Measurements from ENCODE around the gene TRPC4AP. TPM values are rescaled to one million over a fixed set of nuclear protein-coding genes. Genes with fewer than 3 reads are reported as not detected.

Gene TRPC4AP
- polyA plus RNA-seq, 1 donor from 2014 or later, result 53.4 TPM

- Mint-ChIP-seq H3K9me3 (no peaks in the 10 kb centered on the region), H3K4me1 (peaks cover 0 to 1% (median 0%) of the 10 kb centered on the region in 3 donors), H3K27me3 (peaks cover 16% of the 10 kb centered on the region), H3K36me3 (peaks cover 3% of the 10 kb centered on the region), H3K4me3 (no peak overlapping the region), H3K27ac (no peak overlapping the region)
These were observed 115.1 kb downstream of the TRPC4AP start for GRCh38 chr20:34977365-34978091.

DNA sequence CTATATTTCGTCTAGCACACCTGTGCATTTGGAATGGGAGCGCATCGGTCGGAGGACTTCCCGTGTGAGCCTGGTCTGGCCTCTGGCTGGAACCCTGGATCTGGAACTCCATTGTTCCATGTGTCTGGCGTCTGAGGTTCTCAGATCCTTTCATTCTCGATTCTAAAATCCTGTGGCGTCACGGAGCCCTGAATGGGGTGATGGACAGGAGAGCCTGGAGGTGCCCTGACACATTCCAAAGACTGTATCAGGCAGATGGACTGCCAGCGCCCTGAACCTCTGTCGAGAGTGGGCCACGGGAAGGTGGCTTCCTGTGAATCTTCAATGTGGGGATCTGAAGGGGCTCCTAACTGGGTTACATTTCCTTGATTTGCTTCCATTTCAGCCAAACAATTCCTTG is 116.3 kb downstream of the TRPC4AP start:
- Mint-ChIP-seq H3K4me3 (no peak overlapping the region), H3K27ac (no peak overlapping the region), H3K4me1 (no peaks in the 10 kb centered on the region), H3K36me3 (peaks cover 3% of the 10 kb centered on the region), H3K9me3 (no peaks in the 10 kb centered on the region), H3K27me3 (peaks cover 12% of the 10 kb centered on the region)

DNA sequence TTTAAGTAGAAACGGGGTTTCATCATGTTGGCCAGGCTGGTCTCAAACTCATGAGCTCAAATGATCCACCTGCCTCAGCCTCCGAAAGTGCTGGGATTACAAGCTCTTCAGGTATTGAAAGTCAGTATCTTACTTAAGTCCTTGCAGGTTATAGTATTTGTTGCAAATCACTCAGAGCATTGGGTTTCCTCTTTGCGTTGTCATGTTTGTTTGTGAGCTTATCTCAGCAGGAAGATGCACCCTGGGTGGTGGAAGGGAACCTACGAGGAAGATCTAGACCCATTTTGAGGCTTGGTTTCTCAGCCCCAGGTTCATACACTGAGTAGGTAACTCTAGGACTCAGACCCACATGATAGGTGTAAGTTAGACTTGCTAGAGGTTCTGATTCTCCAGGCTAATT is 118.4 kb downstream of the TRPC4AP start:
- no peaks in the 10 kb centered on the region for H3K4me1 Mint-ChIP-seq
- peaks cover 3% of the 10 kb centered on the region for H3K36me3 Mint-ChIP-seq
- no peak overlapping the region for H3K4me3 Mint-ChIP-seq
- H3K9me3 Mint-ChIP-seq, result no peaks in the 10 kb centered on the region
- H3K27ac Mint-ChIP-seq, result no peak overlapping the region
- peaks cover 8% of the 10 kb centered on the region for H3K27me3 Mint-ChIP-seq

GRCh38 chr20:34971561-34972235 is 120.9 kb downstream of the TRPC4AP start:
- Mint-ChIP-seq H3K9me3 (no peaks in the 10 kb centered on the region), H3K36me3 (no peaks in the 10 kb centered on the region), H3K27ac (peak overlapping the region in 1 of 3 donors; percentile 85), H3K4me1 (no peaks in the 10 kb centered on the region), H3K27me3 (peaks cover 8% of the 10 kb centered on the region), H3K4me3 (no peak overlapping the region)

- Mint-ChIP-seq H3K4me1 (no peaks in the 10 kb centered on the region), H3K27ac (no peak overlapping the region), H3K27me3 (peaks cover 5% of the 10 kb centered on the region), H3K36me3 (no peaks in the 10 kb centered on the region), H3K4me3 (no peak overlapping the region), H3K9me3 (no peaks in the 10 kb centered on the region)
These were observed 121.6 kb downstream of the TRPC4AP start for GRCh38 chr20:34970846-34971560.

DNA sequence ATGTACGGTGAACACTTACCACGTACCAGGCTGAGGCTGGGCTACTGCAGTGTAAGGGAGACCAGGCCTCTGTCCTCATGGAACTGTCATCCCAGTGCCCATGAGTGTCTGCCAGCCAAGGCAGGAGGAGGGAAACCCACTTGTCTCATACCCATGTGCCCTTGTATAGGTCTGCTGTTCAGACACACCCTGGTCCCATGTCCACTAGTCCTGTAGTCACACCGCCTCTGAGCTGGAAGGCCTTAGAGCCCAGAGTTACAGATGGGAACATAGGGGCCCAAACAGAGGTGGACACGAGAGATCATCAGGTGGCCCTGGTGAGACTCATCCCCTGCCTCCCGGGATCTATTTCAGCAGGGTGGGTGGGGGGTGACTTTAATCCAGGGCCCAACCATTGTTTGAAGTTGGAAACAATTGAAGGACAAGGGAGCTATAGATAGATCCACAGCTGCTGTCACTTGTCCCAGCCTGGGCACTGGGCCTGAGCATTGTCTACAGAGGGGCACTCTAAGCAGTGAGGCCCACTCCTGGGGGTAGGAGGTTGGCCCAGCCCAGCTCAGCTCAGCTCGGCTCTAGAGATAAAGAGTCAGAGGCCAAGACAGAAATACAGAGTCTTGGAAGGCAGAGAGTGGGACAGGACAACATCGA is 122.3 kb downstream of the TRPC4AP start:
- no peaks in the 10 kb centered on the region for H3K4me1 Mint-ChIP-seq
- H3K4me3 Mint-ChIP-seq, result no peak overlapping the region
- H3K27me3 Mint-ChIP-seq, result peaks cover 2% of the 10 kb centered on the region
- no peaks in the 10 kb centered on the region for H3K36me3 Mint-ChIP-seq
- no peaks in the 10 kb centered on the region for H3K9me3 Mint-ChIP-seq
- H3K27ac Mint-ChIP-seq, result no peak overlapping the region

GRCh38 chr20:34968042-34968775 is 124.4 kb downstream of the TRPC4AP start:
- no peaks in the 10 kb centered on the region for H3K4me1 Mint-ChIP-seq

GRCh38 chr20:34967421-34967820 is 125.2 kb downstream of the TRPC4AP start:
- H3K4me3 Mint-ChIP-seq, result no peak overlapping the region
- H3K4me1 Mint-ChIP-seq, result no peaks in the 10 kb centered on the region
- no peaks in the 10 kb centered on the region for H3K36me3 Mint-ChIP-seq
- H3K27ac Mint-ChIP-seq, result peak overlapping the region in 1 of 3 donors; percentile 53
- H3K9me3 Mint-ChIP-seq, result no peaks in the 10 kb centered on the region
- peaks cover 2% of the 10 kb centered on the region for H3K27me3 Mint-ChIP-seq

More at GRCh38 chr20:34968042-34968775, 124.4 kb downstream of the TRPC4AP start:
- H3K36me3 Mint-ChIP-seq, result no peaks in the 10 kb centered on the region
- H3K27ac Mint-ChIP-seq, result peak overlapping the region in 1 of 3 donors; percentile 53
- peaks cover 2% of the 10 kb centered on the region for H3K27me3 Mint-ChIP-seq
- H3K9me3 Mint-ChIP-seq, result no peaks in the 10 kb centered on the region
- H3K4me3 Mint-ChIP-seq, result no peak overlapping the region

GRCh38 chr20:34965051-34965450 is 127.6 kb downstream of the TRPC4AP start:
- Mint-ChIP-seq H3K4me1 (peaks cover 0 to 5% (median 2%) of the 10 kb centered on the region in 3 donors), H3K36me3 (no peaks in the 10 kb centered on the region), H3K4me3 (no peak overlapping the region), H3K9me3 (no peaks in the 10 kb centered on the region), H3K27me3 (peaks cover 2% of the 10 kb centered on the region), H3K27ac (no peak overlapping the region)

DNA sequence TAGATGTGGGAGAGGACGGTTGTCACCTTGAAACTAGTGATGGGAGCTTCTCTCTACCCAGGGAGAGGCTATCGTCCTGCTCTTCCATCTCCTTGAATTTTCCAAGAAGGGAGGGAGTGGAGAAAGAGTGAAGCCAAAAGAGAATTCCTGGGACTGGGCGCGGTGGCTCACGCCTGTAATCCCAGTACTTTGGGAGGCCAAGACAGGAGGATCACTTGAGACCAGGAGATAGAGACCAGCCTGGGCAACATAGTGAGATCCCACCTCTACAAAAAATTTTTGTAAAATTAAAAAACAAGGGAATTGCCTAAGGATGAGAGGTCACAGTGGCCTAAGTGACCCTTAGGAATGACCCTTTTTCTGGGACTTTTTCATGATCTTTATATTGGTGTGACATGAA is 128.1 kb downstream of the TRPC4AP start:
- peaks cover 2% of the 10 kb centered on the region for H3K27me3 Mint-ChIP-seq
- no peak overlapping the region for H3K27ac Mint-ChIP-seq
- H3K36me3 Mint-ChIP-seq, result no peaks in the 10 kb centered on the region
- H3K4me3 Mint-ChIP-seq, result no peak overlapping the region
- no peaks in the 10 kb centered on the region for H3K9me3 Mint-ChIP-seq
- H3K4me1 Mint-ChIP-seq, result peaks cover 0 to 5% (median 2%) of the 10 kb centered on the region in 3 donors

DNA sequence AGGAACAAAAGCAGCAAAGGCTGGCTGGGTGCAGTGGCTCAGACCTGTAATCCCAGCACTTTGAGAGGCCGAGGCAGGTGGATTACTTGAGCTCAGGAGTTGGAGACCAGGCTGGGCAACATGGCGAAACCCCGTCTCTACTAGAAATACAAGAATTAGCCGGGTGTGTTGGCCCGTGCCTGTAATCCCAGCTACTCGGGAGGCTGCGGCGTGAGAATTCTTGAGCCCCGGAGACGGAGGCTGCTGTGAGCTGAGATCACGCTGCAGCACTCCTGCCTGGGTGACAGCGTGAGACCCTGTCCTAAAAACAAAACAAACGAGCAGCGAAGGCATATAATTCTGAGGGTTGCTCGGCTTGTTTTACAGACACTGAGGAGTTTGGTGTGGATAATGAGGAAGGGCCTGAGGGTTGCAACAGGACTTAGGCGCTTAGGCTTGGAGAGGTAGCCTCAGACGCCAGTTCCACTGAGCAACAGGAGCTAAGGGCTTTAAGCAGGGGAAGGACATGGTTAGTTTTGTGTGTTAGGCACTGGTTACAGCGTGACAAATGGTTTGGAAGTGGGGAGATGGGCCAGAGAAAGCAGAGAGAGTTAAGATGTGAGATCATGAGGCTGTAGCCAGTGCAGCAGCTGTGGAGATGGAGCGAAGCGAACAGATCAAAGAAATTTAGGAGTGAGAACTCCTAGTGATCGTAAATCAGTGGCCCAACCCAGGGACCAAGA is 135.7 kb downstream of the TRPC4AP start:
- H3K27me3 Mint-ChIP-seq, result no peaks in the 10 kb centered on the region
- peak overlapping the region in 1 of 3 donors; percentile 73 for H3K27ac Mint-ChIP-seq
- no peaks in the 10 kb centered on the region for H3K36me3 Mint-ChIP-seq
- peaks cover 9 to 26% (median 20%) of the 10 kb centered on the region in 3 donors for H3K4me1 Mint-ChIP-seq
- peak overlapping the region in 1 of 4 donors; percentile 93 for H3K4me3 Mint-ChIP-seq
- no peaks in the 10 kb centered on the region for H3K9me3 Mint-ChIP-seq

- Mint-ChIP-seq H3K9me3 (no peaks in the 10 kb centered on the region), H3K27me3 (no peaks in the 10 kb centered on the region), H3K27ac (peak overlapping the region; percentile 73 to 99 (median 97)), H3K36me3 (no peaks in the 10 kb centered on the region), H3K4me3 (peak overlapping the region; percentile 93 to 99 (median 98)), H3K4me1 (peaks cover 9 to 26% (median 20%) of the 10 kb centered on the region in 3 donors)
These were observed 136.6 kb downstream of the TRPC4AP start for GRCh38 chr20:34956041-34956458.

- Mint-ChIP-seq H3K4me3 (peak within 1 kb of the TSS; percentile 93 to 99 (median 98)), H3K36me3 (no peaks in the 10 kb centered on the region), H3K27me3 (no peaks in the 10 kb centered on the region), H3K27ac (peak within 1 kb of the TSS; percentile 73 to 99 (median 97)), H3K4me1 (peaks cover 9 to 20% (median 18%) of the 10 kb centered on the region in 3 donors), H3K9me3 (no peaks in the 10 kb centered on the region)
These were observed 137.2 kb downstream of the TRPC4AP start, which contains the start of the genes GSS and MYH7B for GRCh38 chr20:34955231-34956040. Gene GSS (minus strand): TSS chr20:34955806. CDS start chr20:34951852, 3,954 bp downstream. Gene MYH7B (plus strand): TSS chr20:34955868. CDS start chr20:34978006, 22,138 bp downstream.

All from IgD-negative memory B cell (primary cell).